Stimulated activated CD4-positive, alpha-beta T cell treated with anti-CD3 and anti-CD28 coated beads, Interleukin-15, amount 100 ng/mL, for 1 hour (primary cell): ENCODE results near the gene NDUFS2.

ENCODE experiments used
- DNase-seq, 2 donors: peaks; one replicate each; pipeline ENCODE4 v3.0.0-alpha.2; 2020; ENCODE audit warnings: low read depth in 1 of 2, low spot score in 1 of 2

Gene NDUFS2

GRCh38 chr1:161201836-161202712 is at the start of gene NDUFS2:
Gene NDUFS2, plus strand, starts transcription at chr1:161202367. Its CDS starts 19 bp downstream, at chr1:161202386.
- peak; percentile 81 to 84 for DNase-seq

DNA sequence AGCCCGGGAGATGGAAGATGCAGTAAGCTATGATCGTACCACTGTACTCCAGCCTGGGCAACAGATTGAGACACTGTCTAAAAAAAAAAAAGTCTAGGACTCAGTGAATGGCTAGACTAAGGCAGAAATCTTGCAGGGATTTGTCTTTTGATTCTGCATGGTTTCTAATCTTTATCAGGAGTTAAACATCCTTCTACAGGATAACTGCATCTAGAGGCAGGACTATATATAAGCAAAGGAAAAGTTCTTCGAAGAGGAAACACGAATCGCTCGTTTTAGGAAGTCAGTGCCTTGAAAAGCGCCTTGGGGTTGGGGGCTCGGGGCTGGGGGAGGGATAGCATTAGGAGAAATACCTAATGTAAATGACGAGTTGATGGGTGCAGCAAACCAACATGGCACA is 49.0 kb upstream of the NDUFS2 start:
- no peak for DNase-seq

DNA sequence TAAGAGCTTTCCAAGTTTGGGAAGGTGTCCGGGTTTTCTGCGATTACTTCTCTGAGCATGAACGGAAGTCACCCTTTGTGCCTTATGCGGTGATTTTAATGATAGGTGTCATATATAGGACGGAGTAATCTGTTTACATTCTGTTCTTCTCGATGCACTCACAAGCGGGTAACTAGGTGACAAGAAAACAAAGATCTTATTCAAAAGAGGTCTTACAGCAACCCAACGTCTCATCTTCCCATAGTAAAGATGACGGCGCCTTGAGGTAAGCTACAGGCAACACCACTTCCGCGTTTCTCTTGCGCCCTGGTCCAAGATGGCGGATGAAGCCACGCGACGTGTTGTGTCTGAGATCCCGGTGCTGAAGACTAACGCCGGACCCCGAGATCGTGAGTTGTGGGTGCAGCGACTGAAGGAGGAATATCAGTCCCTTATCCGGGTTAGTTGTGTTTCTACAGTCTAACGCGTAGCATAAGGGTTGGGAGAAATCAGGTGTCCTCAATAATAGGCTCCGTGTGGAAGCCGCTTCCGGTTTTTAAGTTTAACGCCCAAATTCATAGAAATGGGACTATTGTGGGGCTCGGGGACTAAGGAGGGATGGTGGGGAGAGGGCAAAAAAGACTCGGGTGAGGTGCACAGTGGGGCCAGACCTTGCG is 48.4 kb upstream of the NDUFS2 start, which contains the start of gene UFC1:
Gene UFC1 (plus strand): TSS at position 297 of the 656 bp plus-strand sequence. CDS start 20 bp downstream, at position 317.
- DNase-seq, result peak; percentile 59 to 61

GRCh38 chr1:161157867-161158266 is 44.3 kb upstream of the NDUFS2 start:
- DNase-seq, result no peak

DNA sequence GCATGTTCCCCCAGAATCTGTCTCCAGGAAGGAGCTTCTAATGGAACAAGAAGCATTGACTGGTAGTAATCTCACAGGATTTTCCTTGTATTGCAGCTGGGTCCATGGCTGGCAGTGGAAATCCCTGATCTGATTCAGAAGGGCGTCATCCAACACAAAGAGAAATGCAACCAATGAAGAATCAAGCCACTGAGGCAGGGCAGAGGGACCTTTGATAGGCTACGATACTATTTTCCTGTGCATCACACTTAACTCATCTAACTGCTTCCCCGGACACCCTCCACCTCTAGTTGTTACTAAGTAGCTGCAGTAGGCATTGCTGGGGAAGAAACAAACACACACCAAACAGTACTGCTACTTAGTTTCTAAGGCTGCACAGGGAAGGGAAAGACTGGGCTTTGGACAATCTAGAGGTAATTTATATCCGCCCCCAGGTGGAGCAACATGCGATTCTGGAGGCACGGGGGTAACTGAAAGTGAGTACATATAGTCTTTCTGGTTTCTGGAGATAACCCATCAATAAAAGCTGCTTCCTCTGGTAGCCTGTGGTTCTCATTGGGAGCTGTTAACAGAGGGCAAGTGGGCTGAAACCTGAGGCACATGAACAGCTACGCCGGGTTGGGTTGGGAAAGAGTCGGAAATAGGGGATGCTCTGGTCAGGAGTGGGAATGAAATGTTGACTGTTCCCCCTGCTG is 43.7 kb upstream of the NDUFS2 start:
- no peak for DNase-seq

DNA sequence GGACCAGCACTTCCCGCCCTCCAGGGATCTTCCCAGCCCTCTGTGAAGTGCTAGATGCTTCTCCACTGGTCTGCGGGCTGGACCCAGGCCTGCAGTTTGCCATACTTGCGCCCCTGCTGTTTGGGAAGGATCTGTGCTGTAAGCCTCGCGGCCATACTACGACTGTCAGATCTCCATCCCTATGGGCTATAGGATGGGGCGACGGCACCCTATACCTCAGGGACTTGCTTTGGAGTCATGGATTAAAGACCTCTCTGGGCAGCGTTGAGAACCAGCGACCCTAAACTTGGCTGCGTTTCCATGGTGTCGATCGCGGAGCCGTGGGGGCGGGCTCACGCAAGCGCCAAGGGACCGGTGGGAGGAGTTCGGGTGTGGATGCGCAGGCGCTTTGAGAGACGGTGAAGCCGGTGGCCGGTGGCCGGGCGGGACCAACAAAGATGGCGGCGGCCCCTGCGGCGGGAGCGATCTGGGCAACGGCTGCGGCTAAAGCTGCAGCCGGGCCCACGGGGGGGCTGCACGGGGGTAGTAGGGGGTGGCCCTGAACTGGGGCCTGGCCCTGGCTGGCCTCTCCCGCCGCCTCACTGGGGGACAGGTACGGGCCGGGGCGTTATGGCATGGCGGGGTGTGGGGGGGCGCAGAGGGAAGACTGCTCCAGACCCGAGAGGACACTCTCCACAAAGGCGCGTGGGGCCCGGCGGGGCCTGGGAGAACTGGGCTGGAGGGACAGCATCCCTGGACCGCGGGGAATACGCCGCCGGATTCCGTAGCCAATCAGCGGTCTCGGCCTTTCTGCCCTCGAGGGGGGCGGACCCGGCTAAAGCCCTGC is 42.9 kb upstream of the NDUFS2 start, which contains the start of gene USP21:
Gene USP21 (plus strand): TSS at position 414 of the 826 bp plus-strand sequence. CDS start 1,141 bp downstream, outside the sequence.
- peak; percentile 82 to 88 for DNase-seq

DNA sequence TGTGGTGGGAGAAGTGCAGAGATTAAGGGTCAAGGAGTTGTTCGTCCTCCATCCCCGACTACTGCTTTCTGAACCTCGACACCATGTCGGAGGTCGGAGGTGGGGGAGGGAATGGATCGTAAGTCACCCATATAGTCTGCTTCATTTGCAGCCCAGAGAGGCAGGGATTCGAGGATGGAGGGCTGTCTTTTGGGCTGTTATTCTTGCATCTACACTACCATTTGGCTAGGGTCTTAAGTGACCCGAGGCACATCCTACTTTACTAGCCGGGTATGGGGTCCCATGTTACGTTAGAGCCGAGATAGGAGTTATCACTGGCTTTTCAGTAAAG is 42.3 kb upstream of the NDUFS2 start:
- no peak for DNase-seq

GRCh38 chr1:161160671-161161145 is 41.5 kb upstream of the NDUFS2 start:
- no peak for DNase-seq

DNA sequence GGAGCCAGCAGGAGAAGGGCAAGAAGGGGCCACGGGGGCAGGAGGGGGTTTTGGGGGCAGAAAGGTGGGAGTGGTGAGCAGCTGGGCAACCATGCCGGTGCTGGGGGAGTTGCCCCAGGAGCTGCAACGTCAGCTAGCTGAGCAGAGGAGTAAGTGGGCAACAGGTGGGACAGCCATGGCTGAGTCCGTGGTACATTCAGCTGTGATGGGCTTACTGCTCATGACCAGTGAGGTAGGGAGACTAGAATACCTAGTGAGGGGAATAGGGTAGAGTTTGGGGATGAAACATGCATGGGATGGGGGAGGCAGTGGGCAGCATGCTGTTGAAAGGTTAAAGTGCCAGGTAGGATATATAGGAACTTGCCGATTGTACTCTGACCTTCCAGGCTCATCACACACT is 40.5 kb upstream of the NDUFS2 start:
- DNase-seq, result no peak

DNA sequence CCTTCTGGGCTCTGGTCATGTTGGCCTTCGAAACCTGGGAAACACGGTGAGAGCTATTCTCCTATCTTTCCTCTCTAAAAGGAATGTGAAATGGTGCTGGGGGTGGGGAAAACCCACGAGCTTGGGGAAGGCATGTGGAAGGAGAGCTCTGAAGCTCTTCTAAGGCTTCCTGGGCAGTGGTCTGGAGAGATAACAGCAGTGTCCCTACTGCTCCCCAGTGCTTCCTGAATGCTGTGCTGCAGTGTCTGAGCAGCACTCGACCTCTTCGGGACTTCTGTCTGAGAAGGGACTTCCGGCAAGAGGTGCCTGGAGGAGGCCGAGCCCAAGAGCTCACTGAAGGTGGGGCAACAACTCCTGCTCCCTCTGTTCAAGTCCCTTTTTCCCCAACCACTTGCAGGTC is 40.1 kb upstream of the NDUFS2 start:
- no peak for DNase-seq

GRCh38 chr1:161162806-161163205 is 39.4 kb upstream of the NDUFS2 start:
- DNase-seq, result no peak

DNA sequence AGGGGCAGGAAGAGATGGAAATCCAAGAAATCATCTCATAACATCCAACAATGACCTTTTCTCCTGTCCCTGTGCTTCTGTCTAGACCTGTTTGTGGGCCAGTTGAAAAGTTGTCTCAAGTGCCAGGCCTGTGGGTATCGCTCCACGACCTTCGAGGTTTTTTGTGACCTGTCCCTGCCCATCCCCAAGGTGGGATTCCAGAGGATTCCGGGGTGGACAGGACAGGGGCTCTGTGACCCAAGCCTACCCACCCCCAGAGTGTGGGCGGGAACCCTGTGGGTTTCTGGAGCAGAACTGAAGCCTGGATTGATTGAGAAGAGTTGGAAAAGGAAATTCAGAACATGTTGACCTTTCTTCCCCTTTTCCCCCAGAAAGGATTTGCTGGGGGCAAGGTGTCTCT is 38.4 kb upstream of the NDUFS2 start:
- DNase-seq, result no peak

- DNase-seq, result no peak
These were observed 37.1 kb upstream of the NDUFS2 start for GRCh38 chr1:161164901-161165610.

- peak; percentile 76 to 81 for DNase-seq
These were observed 36.2 kb upstream of the NDUFS2 start, which contains the start of gene PPOX for GRCh38 chr1:161165742-161166668. Gene PPOX, plus strand, starts transcription at chr1:161166426. Its CDS starts 422 bp downstream, at chr1:161166848.

DNA sequence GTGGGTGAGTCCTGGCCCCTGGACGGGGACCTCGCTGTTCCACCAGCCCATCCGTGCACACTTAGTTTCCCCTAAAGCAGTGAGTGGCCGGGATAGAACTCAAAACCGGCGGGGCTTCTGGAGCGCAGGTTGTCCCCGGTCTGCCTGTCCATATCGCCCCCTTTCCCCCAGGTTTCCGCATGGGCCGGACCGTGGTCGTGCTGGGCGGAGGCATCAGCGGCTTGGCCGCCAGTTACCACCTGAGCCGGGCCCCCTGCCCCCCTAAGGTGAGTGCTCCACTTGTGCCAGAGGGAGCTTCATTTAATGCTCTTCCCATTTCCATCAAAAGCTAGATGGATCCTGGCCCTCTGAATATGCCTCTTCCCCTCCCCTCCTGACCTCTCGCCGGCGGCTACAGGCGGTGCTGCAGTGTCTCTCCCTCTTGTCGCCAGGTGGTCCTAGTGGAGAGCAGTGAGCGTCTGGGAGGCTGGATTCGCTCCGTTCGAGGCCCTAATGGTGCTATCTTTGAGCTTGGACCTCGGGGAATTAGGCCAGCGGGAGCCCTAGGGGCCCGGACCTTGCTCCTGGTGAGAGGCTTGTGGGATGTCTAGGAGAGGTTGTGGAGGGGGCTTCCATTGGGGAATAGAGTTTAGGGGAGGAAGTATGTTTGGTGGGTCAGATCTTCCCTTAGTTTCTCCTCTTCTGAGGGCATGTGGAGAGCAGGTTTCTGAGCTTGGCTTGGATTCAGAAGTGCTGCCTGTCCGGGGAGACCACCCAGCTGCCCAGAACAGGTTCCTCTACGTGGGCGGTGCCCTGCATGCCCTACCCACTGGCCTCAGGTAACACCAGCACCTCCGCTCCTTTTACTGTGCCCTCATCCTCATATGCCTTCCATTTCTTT is 35.3 kb upstream of the NDUFS2 start:
- no peak for DNase-seq

- no peak for DNase-seq
These were observed 33.3 kb upstream of the NDUFS2 start for GRCh38 chr1:161168906-161169305.

DNA sequence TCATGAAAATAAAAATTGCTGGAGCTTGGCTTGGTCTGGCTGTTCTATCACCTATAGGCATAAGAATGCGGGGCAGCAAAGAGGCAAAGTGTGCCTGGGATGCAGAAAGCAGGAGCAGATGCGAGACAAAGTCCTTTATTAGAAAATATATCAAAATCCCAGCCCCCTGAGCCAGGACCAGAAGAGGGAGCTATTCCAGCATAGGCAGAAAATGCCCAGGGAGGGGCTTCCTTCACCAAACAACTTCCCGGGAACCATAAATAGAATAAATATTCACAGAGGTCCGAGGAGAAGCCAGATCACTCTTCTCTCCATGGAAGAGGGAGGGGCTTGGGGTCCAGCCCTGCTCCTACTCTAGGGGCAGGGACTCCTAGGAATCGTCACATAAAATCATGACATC is 31.0 kb upstream of the NDUFS2 start:
- DNase-seq, result no peak

DNA sequence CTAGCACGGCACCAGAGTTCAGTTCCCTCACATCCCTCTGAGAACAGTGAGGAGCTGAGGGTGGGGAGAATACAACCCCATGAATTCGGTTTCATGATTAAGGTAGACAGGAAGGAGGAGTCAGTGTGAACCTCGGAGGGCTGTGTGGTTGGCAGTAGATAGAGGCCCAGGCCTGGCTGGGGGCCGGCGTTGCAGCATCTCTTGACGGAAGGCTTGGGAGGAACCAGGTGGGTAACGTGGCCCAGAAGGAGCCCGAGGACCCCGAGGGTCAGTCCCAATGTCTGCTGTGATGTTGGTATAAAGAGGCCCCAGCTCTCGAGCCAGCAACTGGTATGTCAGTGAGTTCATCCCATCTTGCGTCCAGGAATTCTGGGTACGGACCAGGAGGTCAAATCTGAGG is 30.5 kb upstream of the NDUFS2 start:
- no peak for DNase-seq
